ENCODE data around the gene HES2.
"Not testable (repeated sequence)": the region's sequence is repeated elsewhere in the genome, so short reads cannot be mapped to it uniquely, and the experiment has no call there.

Gene HES2

GRCh38 chr1:6445929-6446328 lies 26.2 kb upstream of the HES2 start:
- H4K8ac ChIP-seq (ENCODE audit: low read depth, low read length); H3K4me3 ChIP-seq (ENCODE audit: low read length); H3K9ac ChIP-seq (ENCODE audit: low read length); H3K27me3 ChIP-seq (ENCODE audit: insufficient read depth, low read length, poor library complexity); H3K4ac ChIP-seq (ENCODE audit: low read depth, low read length); DNase-seq; H3K27ac ChIP-seq (ENCODE audit: low read depth, low read length); H2BK5ac ChIP-seq (ENCODE audit: low read length); H2BK15ac ChIP-seq (replicated peaks; ENCODE audit: low read depth); H3K23ac ChIP-seq (ENCODE audit: low read length); H3K4me2 ChIP-seq (ENCODE audit: low read length); H3K18ac ChIP-seq (ENCODE audit: low read length); H3K4me1 ChIP-seq (ENCODE audit: control insufficient read depth, low read depth, low read length); H3K56ac ChIP-seq (ENCODE audit: low read length); H3K79me2 ChIP-seq (ENCODE audit: control insufficient read depth, insufficient read depth, low read length); H3K79me1 ChIP-seq (ENCODE audit: low read length); H3K36me3 ChIP-seq (ENCODE audit: control insufficient read depth, insufficient read depth, low read length); H2AK5ac ChIP-seq (ENCODE audit: low read length); H2BK120ac ChIP-seq (ENCODE audit: low read depth, low read length); H4K5ac ChIP-seq (ENCODE audit: low read length): not testable (repeated sequence)
- no CpG with 5 or more reads among the region's 4 CpGs for WGBS (ENCODE audit: extremely low coverage, insufficient coverage, low lambda C conversion rate)

- H3K27me3 ChIP-seq (ENCODE audit: insufficient read depth, low read length, poor library complexity), result no peaks in the 10 kb centered on the region
- H2AK5ac ChIP-seq (ENCODE audit: low read length), result no peak overlapping the region
- no peaks in the 10 kb centered on the region for H3K79me1 ChIP-seq (ENCODE audit: low read length)
- H2BK15ac ChIP-seq (replicated peaks; ENCODE audit: low read depth), result no peak overlapping the region
- no peak overlapping the region for H4K8ac ChIP-seq (ENCODE audit: low read depth, low read length)
- H3K9ac ChIP-seq (ENCODE audit: low read length), result no peak overlapping the region
- no peaks in the 10 kb centered on the region for H3K36me3 ChIP-seq (ENCODE audit: control insufficient read depth, insufficient read depth, low read length)
- H3K23ac ChIP-seq (ENCODE audit: low read length), result no peak overlapping the region
- H3K4me1 ChIP-seq (ENCODE audit: control insufficient read depth, low read depth, low read length), result no peaks in the 10 kb centered on the region
- H2BK120ac ChIP-seq (ENCODE audit: low read depth, low read length), result no peak overlapping the region
- H3K4me2 ChIP-seq (ENCODE audit: low read length), result no peak overlapping the region
- H3K79me2 ChIP-seq (ENCODE audit: control insufficient read depth, insufficient read depth, low read length), result no peaks in the 10 kb centered on the region
- H3K27ac ChIP-seq (ENCODE audit: low read depth, low read length), result no peak overlapping the region
- H3K4me3 ChIP-seq (ENCODE audit: low read length), result no peak overlapping the region
- no peak overlapping the region for H2BK5ac ChIP-seq (ENCODE audit: low read length)
- no peak overlapping the region for H4K5ac ChIP-seq (ENCODE audit: low read length)
- no CpG with 5 or more reads among the region's 19 CpGs for WGBS (ENCODE audit: extremely low coverage, insufficient coverage, low lambda C conversion rate)
- peak; percentile 74 for DNase-seq
- no peak overlapping the region for H3K56ac ChIP-seq (ENCODE audit: low read length)
- H3K18ac ChIP-seq (ENCODE audit: low read length), result no peak overlapping the region
- no peak overlapping the region for H3K4ac ChIP-seq (ENCODE audit: low read depth, low read length)
Observed at GRCh38 chr1:6445062-6445763, 25.5 kb upstream of the HES2 start.

GRCh38 chr1:6444377-6444776 lies 24.7 kb upstream of the HES2 start:
- H4K5ac ChIP-seq (ENCODE audit: low read length), result no peak overlapping the region
- no peaks in the 10 kb centered on the region for H3K27me3 ChIP-seq (ENCODE audit: insufficient read depth, low read length, poor library complexity)
- H3K79me1 ChIP-seq (ENCODE audit: low read length), result no peaks in the 10 kb centered on the region
- no peak overlapping the region for H3K9ac ChIP-seq (ENCODE audit: low read length)
- H3K79me2 ChIP-seq (ENCODE audit: control insufficient read depth, insufficient read depth, low read length), result no peaks in the 10 kb centered on the region
- H3K36me3 ChIP-seq (ENCODE audit: control insufficient read depth, insufficient read depth, low read length), result no peaks in the 10 kb centered on the region
- H3K4me1 ChIP-seq (ENCODE audit: control insufficient read depth, low read depth, low read length), result no peaks in the 10 kb centered on the region
- H3K4me3 ChIP-seq (ENCODE audit: low read length), result no peak overlapping the region
- H2BK120ac ChIP-seq (ENCODE audit: low read depth, low read length), result no peak overlapping the region
- no peak overlapping the region for H3K4ac ChIP-seq (ENCODE audit: low read depth, low read length)
- no peak overlapping the region for H2BK5ac ChIP-seq (ENCODE audit: low read length)
- peak overlapping the region; percentile 3 for H3K56ac ChIP-seq (ENCODE audit: low read length)
- peak overlapping the region; percentile 66 for H3K23ac ChIP-seq (ENCODE audit: low read length)
- H3K27ac ChIP-seq (ENCODE audit: low read depth, low read length), result no peak overlapping the region
- H2AK5ac ChIP-seq (ENCODE audit: low read length), result no peak overlapping the region
- no peak overlapping the region for H3K4me2 ChIP-seq (ENCODE audit: low read length)
- no CpG with 5 or more reads among the region's 15 CpGs for WGBS (ENCODE audit: extremely low coverage, insufficient coverage, low lambda C conversion rate)
- H2BK15ac ChIP-seq (replicated peaks; ENCODE audit: low read depth), result no peak overlapping the region
- no peak for DNase-seq
- H3K18ac ChIP-seq (ENCODE audit: low read length), result no peak overlapping the region
- H4K8ac ChIP-seq (ENCODE audit: low read depth, low read length), result no peak overlapping the region

GRCh38 chr1:6443339-6444115 lies 23.8 kb upstream of the HES2 start:
- no peaks in the 10 kb centered on the region for H3K36me3 ChIP-seq (ENCODE audit: control insufficient read depth, insufficient read depth, low read length)
- no peak overlapping the region for H4K8ac ChIP-seq (ENCODE audit: low read depth, low read length)
- H3K79me1 ChIP-seq (ENCODE audit: low read length), result no peaks in the 10 kb centered on the region
- no peak overlapping the region for H3K27ac ChIP-seq (ENCODE audit: low read depth, low read length)
- H2AK5ac ChIP-seq (ENCODE audit: low read length), result no peak overlapping the region
- H3K79me2 ChIP-seq (ENCODE audit: control insufficient read depth, insufficient read depth, low read length), result no peaks in the 10 kb centered on the region
- no peak overlapping the region for H2BK120ac ChIP-seq (ENCODE audit: low read depth, low read length)
- DNase-seq, result no peak
- H3K23ac ChIP-seq (ENCODE audit: low read length), result no peak overlapping the region
- no peak overlapping the region for H3K18ac ChIP-seq (ENCODE audit: low read length)
- no peak overlapping the region for H3K9ac ChIP-seq (ENCODE audit: low read length)
- no peak overlapping the region for H3K4me2 ChIP-seq (ENCODE audit: low read length)
- no peak overlapping the region for H2BK5ac ChIP-seq (ENCODE audit: low read length)
- no peak overlapping the region for H3K4me3 ChIP-seq (ENCODE audit: low read length)
- H3K56ac ChIP-seq (ENCODE audit: low read length), result no peak overlapping the region
- no peak overlapping the region for H3K4ac ChIP-seq (ENCODE audit: low read depth, low read length)
- H2BK15ac ChIP-seq (replicated peaks; ENCODE audit: low read depth), result no peak overlapping the region
- no peak overlapping the region for H4K5ac ChIP-seq (ENCODE audit: low read length)
- no peaks in the 10 kb centered on the region for H3K27me3 ChIP-seq (ENCODE audit: insufficient read depth, low read length, poor library complexity)
- no peaks in the 10 kb centered on the region for H3K4me1 ChIP-seq (ENCODE audit: control insufficient read depth, low read depth, low read length)
- WGBS (ENCODE audit: extremely low coverage, insufficient coverage, low lambda C conversion rate), result no CpG with 5 or more reads among the region's 21 CpGs

GRCh38 chr1:6441586-6441985 lies 21.9 kb upstream of the HES2 start:
- H2BK15ac ChIP-seq (replicated peaks; ENCODE audit: low read depth), result no peak overlapping the region
- WGBS (ENCODE audit: extremely low coverage, insufficient coverage, low lambda C conversion rate), result no CpG with 5 or more reads among the region's 7 CpGs
- no peak overlapping the region for H4K5ac ChIP-seq (ENCODE audit: low read length)
- no peak for DNase-seq
- H3K4me3 ChIP-seq (ENCODE audit: low read length), result no peak overlapping the region
- H3K4me2 ChIP-seq (ENCODE audit: low read length), result no peak overlapping the region
- no peak overlapping the region for H3K18ac ChIP-seq (ENCODE audit: low read length)
- no peak overlapping the region for H3K56ac ChIP-seq (ENCODE audit: low read length)
- no peaks in the 10 kb centered on the region for H3K4me1 ChIP-seq (ENCODE audit: control insufficient read depth, low read depth, low read length)
- no peak overlapping the region for H3K23ac ChIP-seq (ENCODE audit: low read length)
- no peak overlapping the region for H2BK120ac ChIP-seq (ENCODE audit: low read depth, low read length)
- H3K36me3 ChIP-seq (ENCODE audit: control insufficient read depth, insufficient read depth, low read length), result no peaks in the 10 kb centered on the region
- H4K8ac ChIP-seq (ENCODE audit: low read depth, low read length), result no peak overlapping the region
- H3K79me1 ChIP-seq (ENCODE audit: low read length), result no peaks in the 10 kb centered on the region
- no peak overlapping the region for H2BK5ac ChIP-seq (ENCODE audit: low read length)
- H2AK5ac ChIP-seq (ENCODE audit: low read length), result no peak overlapping the region
- H3K27ac ChIP-seq (ENCODE audit: low read depth, low read length), result no peak overlapping the region
- no peaks in the 10 kb centered on the region for H3K27me3 ChIP-seq (ENCODE audit: insufficient read depth, low read length, poor library complexity)
- H3K9ac ChIP-seq (ENCODE audit: low read length), result no peak overlapping the region
- no peaks in the 10 kb centered on the region for H3K79me2 ChIP-seq (ENCODE audit: control insufficient read depth, insufficient read depth, low read length)
- H3K4ac ChIP-seq (ENCODE audit: low read depth, low read length), result no peak overlapping the region

Measured in mesendoderm (in vitro differentiated cells).